BLaER1 (cell line): Measurements from ENCODE around the gene MAGI1.
"Not testable (repeated sequence)": the region's sequence is repeated elsewhere in the genome, so short reads cannot be mapped to it uniquely, and the experiment has no call there.

Experiments used
- H3K27ac ChIP-seq: shearing (Covaris generic); formaldehyde crosslinking; 2 replicates; pipeline ENCODE4 v1.8.1; 2022
- H3K27me3 ChIP-seq: shearing (Covaris generic); formaldehyde crosslinking; 2 replicates; pipeline ENCODE4 v1.8.1; 2022
- H3K36me3 ChIP-seq: shearing (Covaris generic); formaldehyde crosslinking; 2 replicates; pipeline ENCODE4 v1.8.1; 2022
- H3K4me1 ChIP-seq: shearing (Covaris generic); formaldehyde crosslinking; 2 replicates; pipeline ENCODE4 v1.8.1; 2022
- H3K4me2 ChIP-seq: shearing (Covaris generic); formaldehyde crosslinking; 2 replicates; pipeline ENCODE4 v1.8.1; 2022
- H3K4me3 ChIP-seq: shearing (Covaris generic); formaldehyde crosslinking; 2 replicates; pipeline ENCODE4 v1.8.1; 2022
- H3K9ac ChIP-seq: shearing (Covaris generic); formaldehyde crosslinking; 2 replicates; pipeline ENCODE4 v1.8.1; 2022
- H3K9me3 ChIP-seq: shearing (Covaris generic); formaldehyde crosslinking; 2 replicates; pipeline ENCODE4 v1.8.1; 2022
- H4K20me1 ChIP-seq: shearing (Covaris generic); formaldehyde crosslinking; 2 replicates; pipeline ENCODE4 v1.8.1; 2022
- Cebpa-rat ChIP-seq: shearing (Covaris generic); IDR thresholded peaks from 2 replicates; pipeline ENCODE4 v1.8.1; 2022

Gene MAGI1

GRCh38 chr3:65875393-65876027 is 163.2 kb downstream of the MAGI1 start:
- no peak overlapping the region for H3K9ac ChIP-seq
- no peak overlapping the region for H3K27ac ChIP-seq
- peak overlapping the region; percentile 21 for H3K4me2 ChIP-seq
- no peak overlapping the region for H3K4me3 ChIP-seq
- H3K27me3 ChIP-seq, result no peaks in the 10 kb centered on the region
- H4K20me1 ChIP-seq, result peaks cover 53% of the 10 kb centered on the region; the same call in 1 of the 2 replicates
- no peaks in the 10 kb centered on the region for H3K9me3 ChIP-seq
- H3K36me3 ChIP-seq, result no peaks in the 10 kb centered on the region
- H3K4me1 ChIP-seq, result peaks cover 10% of the 10 kb centered on the region
- no peak for TF ChIP-seq Cebpa-rat

DNA sequence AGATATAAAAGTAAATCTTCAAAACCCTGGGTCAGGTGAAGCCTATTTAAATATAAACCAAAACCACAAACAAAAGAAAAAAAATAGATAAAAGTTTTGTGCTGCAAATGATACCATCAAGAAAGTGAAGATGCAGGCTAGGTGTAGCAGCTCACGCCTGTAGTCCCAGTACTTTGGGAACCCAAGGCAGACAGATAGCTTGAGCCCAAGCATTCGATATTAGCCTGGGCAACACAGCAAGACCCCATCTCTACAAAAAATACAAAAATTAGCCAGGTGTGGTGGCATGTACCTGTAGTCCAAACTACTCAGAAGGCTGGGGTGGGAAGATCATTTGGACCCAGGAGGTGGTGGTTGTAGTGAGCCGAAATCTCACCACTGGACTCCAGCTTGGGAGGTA is 164.8 kb downstream of the MAGI1 start:
- Histone ChIP-seq H3K27me3 (no peaks in the 10 kb centered on the region), H3K27ac (no peak overlapping the region), H3K36me3 (no peaks in the 10 kb centered on the region), H3K4me3 (no peak overlapping the region), H3K4me1 (peaks cover 10% of the 10 kb centered on the region), H3K9me3 (no peaks in the 10 kb centered on the region), H3K4me2 (no peak overlapping the region), H3K9ac (no peak overlapping the region), H4K20me1 (peaks cover 49% of the 10 kb centered on the region; the same call in 1 of the 2 replicates)
- no peak for TF ChIP-seq Cebpa-rat

GRCh38 chr3:65873028-65873427 is 165.7 kb downstream of the MAGI1 start:
- Histone ChIP-seq H3K4me3 (no peak overlapping the region), H3K9me3 (no peaks in the 10 kb centered on the region), H3K27me3 (no peaks in the 10 kb centered on the region), H3K27ac (no peak overlapping the region), H3K4me1 (peaks cover 10% of the 10 kb centered on the region), H4K20me1 (peaks cover 41% of the 10 kb centered on the region; the same call in 1 of the 2 replicates), H3K9ac (no peak overlapping the region), H3K36me3 (no peaks in the 10 kb centered on the region), H3K4me2 (no peak overlapping the region)
- TF ChIP-seq Cebpa-rat, result no peak

- Histone ChIP-seq H3K9me3 (no peaks in the 10 kb centered on the region), H3K9ac (no peak overlapping the region), H4K20me1 (peaks cover 35% of the 10 kb centered on the region; the same call in 1 of the 2 replicates), H3K4me1 (peaks cover 10% of the 10 kb centered on the region), H3K4me3 (no peak overlapping the region), H3K27ac (no peak overlapping the region), H3K36me3 (no peaks in the 10 kb centered on the region), H3K4me2 (no peak overlapping the region), H3K27me3 (no peaks in the 10 kb centered on the region)
- TF ChIP-seq Cebpa-rat, result no peak
Measured at GRCh38 chr3:65871305-65872141, 167.2 kb downstream of the MAGI1 start.

GRCh38 chr3:65869798-65870197 is 168.9 kb downstream of the MAGI1 start:
- no peaks in the 10 kb centered on the region for H3K9me3 ChIP-seq
- no peaks in the 10 kb centered on the region for H3K4me1 ChIP-seq
- H4K20me1 ChIP-seq, result peaks cover 21% of the 10 kb centered on the region; the same call in 1 of the 2 replicates
- H3K4me2 ChIP-seq, result no peak overlapping the region
- H3K27me3 ChIP-seq, result no peaks in the 10 kb centered on the region
- H3K27ac ChIP-seq, result no peak overlapping the region
- H3K36me3 ChIP-seq, result no peaks in the 10 kb centered on the region
- no peak overlapping the region for H3K9ac ChIP-seq
- TF ChIP-seq Cebpa-rat, result no peak
- H3K4me3 ChIP-seq, result no peak overlapping the region

- H3K9me3 ChIP-seq, result no peaks in the 10 kb centered on the region
- no peak overlapping the region for H3K4me3 ChIP-seq
- no peaks in the 10 kb centered on the region for H4K20me1 ChIP-seq
- no peak for TF ChIP-seq Cebpa-rat
- no peak overlapping the region for H3K9ac ChIP-seq
- H3K4me2 ChIP-seq, result no peak overlapping the region
- H3K36me3 ChIP-seq, result no peaks in the 10 kb centered on the region
- H3K27me3 ChIP-seq, result no peaks in the 10 kb centered on the region
- no peak overlapping the region for H3K27ac ChIP-seq
- no peaks in the 10 kb centered on the region for H3K4me1 ChIP-seq
Measured at GRCh38 chr3:65867463-65868210, 171.1 kb downstream of the MAGI1 start.

- Histone ChIP-seq H3K4me1 (no peaks in the 10 kb centered on the region), H3K36me3 (no peaks in the 10 kb centered on the region), H3K9me3 (0 out of 2 replicates have a peak, but pooled peaks cover under 1% of the 10 kb centered on the region), H4K20me1 (peaks cover 8% of the 10 kb centered on the region; the same call in 1 of the 2 replicates), H3K27me3 (no peaks in the 10 kb centered on the region), H3K9ac (no peak overlapping the region), H3K27ac (no peak overlapping the region), H3K4me3 (no peak overlapping the region), H3K4me2 (no peak overlapping the region)
- no peak for TF ChIP-seq Cebpa-rat
Measured at GRCh38 chr3:65864357-65864904, 174.3 kb downstream of the MAGI1 start.

DNA sequence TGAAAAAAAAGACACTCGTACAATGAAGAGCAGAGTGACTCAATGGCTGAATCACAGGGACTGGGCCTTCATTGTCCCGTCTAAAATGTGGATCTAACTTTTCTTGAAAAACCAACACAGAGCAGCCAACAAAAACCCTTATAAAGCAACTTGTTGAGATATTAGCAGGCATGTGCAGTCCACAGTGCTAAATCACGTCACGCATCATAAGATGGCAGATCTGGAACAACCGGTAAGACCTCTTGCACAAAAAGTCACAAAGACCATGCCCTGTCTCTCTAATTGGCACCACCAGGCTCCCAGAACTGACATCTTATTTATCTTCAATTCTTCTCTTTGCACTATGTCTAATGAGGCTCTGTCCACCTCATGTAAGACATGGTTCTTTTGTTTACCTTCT is 177.0 kb downstream of the MAGI1 start:
- no peak for TF ChIP-seq Cebpa-rat
- Histone ChIP-seq H3K4me2 (no peak overlapping the region), H3K36me3 (0 out of 2 replicates have a peak, but pooled peaks cover 4% of the 10 kb centered on the region), H3K4me3 (no peak overlapping the region), H3K9me3 (peaks cover 8% of the 10 kb centered on the region; the same call in 1 of the 2 replicates), H3K9ac (no peak overlapping the region), H3K27me3 (no peaks in the 10 kb centered on the region), H3K27ac (no peak overlapping the region), H3K4me1 (no peaks in the 10 kb centered on the region), H4K20me1 (peaks cover 8% of the 10 kb centered on the region; the same call in 1 of the 2 replicates)

DNA sequence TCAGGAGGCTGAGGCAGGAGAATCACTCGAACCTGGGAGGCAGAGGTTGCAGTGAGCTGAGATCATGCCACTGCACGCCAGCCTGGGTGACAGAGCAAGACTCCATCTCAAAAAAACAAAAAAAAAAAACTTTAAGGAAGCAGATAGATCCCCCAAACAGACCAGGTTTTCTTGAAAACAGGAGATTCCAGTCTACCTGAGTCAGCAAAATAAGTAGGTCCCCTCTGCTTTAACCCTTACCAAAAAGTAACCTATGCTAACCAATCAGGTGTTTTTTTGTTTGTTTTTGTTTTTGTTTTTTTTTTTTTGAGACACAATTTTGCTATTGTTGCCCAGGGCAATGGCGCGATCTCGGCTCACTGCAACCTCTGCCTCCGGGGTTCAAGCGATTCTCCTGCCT is 179.1 kb downstream of the MAGI1 start:
- not testable (repeated sequence) for H3K4me1 ChIP-seq, H4K20me1 ChIP-seq, H3K4me3 ChIP-seq, H3K4me2 ChIP-seq, H3K27me3 ChIP-seq, H3K36me3 ChIP-seq, H3K9ac ChIP-seq, H3K9me3 ChIP-seq, H3K27ac ChIP-seq
